GM10266 (cell line): ENCODE data around the gene PHF20.
A peak's percentile ranks its signal among the peaks of the same experiment; 100 is the strongest.

Experiments
- DNase-seq: peaks from one replicate; pipeline ENCODE4 v3.0.0; 2012; ENCODE audit errors: extremely low spot score
- CTCF ChIP-seq: IDR thresholded peaks from 2 replicates; pipeline ENCODE4 v1.5.1; 2012; ENCODE audit warnings: mild to moderate bottlenecking, low read depth; ENCODE audit not compliant: control insufficient read depth, insufficient read depth; ENCODE audit errors: missing control alignments

The PHF20 gene

GRCh38 chr20:35979544-35979943, 207.7 kb downstream of the PHF20 start:
- no peak for DNase-seq
- TF ChIP-seq CTCF: no peak

DNA sequence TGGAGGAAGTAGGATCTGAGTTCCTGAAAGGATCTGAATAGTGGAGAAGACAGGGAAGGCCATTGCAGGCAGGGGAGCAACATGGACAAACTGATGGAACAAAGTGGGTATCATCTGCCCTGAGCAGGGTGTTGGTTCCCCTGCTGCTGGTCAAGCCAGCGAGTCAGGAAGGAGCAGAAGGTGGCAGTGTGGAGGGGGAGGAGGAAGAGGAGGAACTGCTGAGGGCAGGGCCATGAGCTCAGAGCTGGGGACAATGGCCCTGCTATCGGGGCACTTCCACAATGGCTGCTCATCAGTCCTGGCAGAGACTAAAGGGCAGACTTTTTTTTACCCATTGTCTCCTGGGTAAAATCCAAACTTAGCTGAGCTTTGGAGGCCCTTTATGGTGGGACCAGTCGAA, 210.2 kb downstream of the PHF20 start:
- no peak for DNase-seq
- TF ChIP-seq CTCF: no peak

DNA sequence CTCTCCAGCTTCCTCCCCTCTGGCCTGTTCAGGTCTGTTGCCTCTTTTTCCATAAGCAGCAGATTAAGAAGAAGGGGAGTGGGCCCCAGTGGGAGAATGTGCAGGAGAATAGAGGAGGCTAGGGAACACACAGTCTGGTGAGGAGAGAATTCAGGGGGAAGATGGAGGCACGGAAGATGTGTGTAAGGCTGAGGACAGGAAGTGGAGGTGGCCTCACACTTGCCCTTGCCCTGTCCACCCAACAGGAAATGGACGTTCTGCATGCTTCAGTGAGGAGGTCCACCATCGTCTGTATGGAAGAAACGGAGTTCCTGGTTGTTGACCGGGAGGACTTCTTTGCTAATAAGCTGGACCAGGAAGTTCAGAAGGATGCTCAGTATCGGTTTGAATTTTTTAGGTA, 212.6 kb downstream of the PHF20 start:
- TF ChIP-seq CTCF: no peak
- no peak for DNase-seq

DNA sequence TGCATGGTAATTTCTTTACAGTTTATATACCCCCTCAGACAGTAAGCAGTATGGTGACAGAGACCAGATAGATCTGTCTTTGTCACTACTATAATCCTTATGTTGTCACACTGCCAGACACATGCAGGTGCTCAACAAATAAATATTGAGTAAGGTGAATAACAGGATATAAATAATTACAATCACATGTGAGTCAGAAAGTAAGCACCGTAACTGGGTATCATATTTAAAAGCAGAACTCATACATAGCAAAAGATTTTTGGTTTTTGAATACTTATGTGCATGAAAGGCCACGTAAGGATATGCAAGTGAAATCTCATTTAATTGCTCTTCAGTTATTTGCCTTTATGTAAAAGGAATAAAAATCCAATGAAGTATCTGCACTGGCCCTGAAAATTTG, 214.0 kb downstream of the PHF20 start:
- TF ChIP-seq CTCF: no peak
- no peak for DNase-seq

- DNase-seq: no peak
Observed at GRCh38 chr20:35988910-35989463, 217.2 kb downstream of the PHF20 start.

GRCh38 chr20:35991142-35991771, 219.4 kb downstream of the PHF20 start:
- TF ChIP-seq CTCF: no peak
- peak; percentile 34 for DNase-seq

More at GRCh38 chr20:35988910-35989463, 217.2 kb downstream of the PHF20 start:
- no peak for TF ChIP-seq CTCF

- DNase-seq: peak; percentile 81
- peak; percentile 81 for TF ChIP-seq CTCF
Observed at GRCh38 chr20:35992713-35993335, 221.0 kb downstream of the PHF20 start.
